Liver (tissue), 9 donors: Measurements from ENCODE around the gene PHGDH. TPM values are rescaled to one million over a fixed set of nuclear protein-coding genes. Genes with fewer than 3 reads are reported as not detected.

ENCODE experiments used
- DNase-seq: peaks from one replicate; pipeline ENCODE4 v3.0.0-alpha.2; 2017; ENCODE audit warnings: low spot score
- H3K27ac ChIP-seq, 2 donors: one replicate each; pipeline ENCODE4 v1.7.0; 2013; ENCODE audit warnings: inconsistent platforms in 2 of 2, low read length in 2 of 2, control low read depth in 1 of 2, low read depth in 1 of 2, mild to moderate bottlenecking in 1 of 2
- H3K27me3 ChIP-seq, 4 donors: one replicate each; pipeline versions ENCODE4 v1.6.1 to v1.7.0; 2013; ENCODE audit warnings: low read length in 3 of 4, inconsistent platforms in 1 of 4, mild to moderate bottlenecking in 1 of 4, moderate library complexity in 1 of 4; ENCODE audit not compliant: control insufficient read depth in 4 of 4, insufficient read depth in 4 of 4
- H3K36me3 ChIP-seq, 4 donors: one replicate each; pipeline versions ENCODE4 v1.6.1 to v1.7.0; 2013; ENCODE audit warnings: low read length in 3 of 4, mild to moderate bottlenecking in 3 of 4, low read depth in 1 of 4, moderate library complexity in 1 of 4; ENCODE audit not compliant: control insufficient read depth in 4 of 4, insufficient read depth in 3 of 4
- H3K4me1 ChIP-seq, 4 donors: one replicate each; pipeline versions ENCODE4 v1.6.1 to v1.7.0; 2013; ENCODE audit warnings: low read length in 3 of 4, mild to moderate bottlenecking in 3 of 4, moderate library complexity in 1 of 4; ENCODE audit not compliant: control insufficient read depth in 4 of 4, insufficient read depth in 4 of 4
- H3K4me3 ChIP-seq, 3 donors: one replicate each; pipeline versions ENCODE4 v1.6.1 to v1.7.0; 2013; ENCODE audit warnings: low read length in 3 of 3, control low read depth in 1 of 3, low read depth in 1 of 3, mild to moderate bottlenecking in 1 of 3
- H3K9ac ChIP-seq, 2 donors: one replicate each; pipeline ENCODE4 v1.7.0; 2013; ENCODE audit warnings: low read length in 2 of 2, mild to moderate bottlenecking in 2 of 2, moderate library complexity in 2 of 2, control low read depth in 1 of 2, low read depth in 1 of 2
- H3K9me3 ChIP-seq, 4 donors: one replicate each; pipeline versions ENCODE4 v1.6.1 to v1.7.0; 2013; ENCODE audit warnings: low read length in 3 of 4; ENCODE audit not compliant: control insufficient read depth in 4 of 4
- EGR1 ChIP-seq, 2 donors: IDR thresholded peaks; 2 replicates each; pipeline ENCODE4 v1.6.1; 2016 to 2018; ENCODE audit warnings: antibody characterized with exemption in 2 of 2, low read depth in 2 of 2
- FOXA2 ChIP-seq: IDR thresholded peaks from 2 replicates; pipeline ENCODE4 v1.6.1; 2016; ENCODE audit warnings: antibody characterized with exemption
- GABPA ChIP-seq, 2 donors: IDR thresholded peaks in 1 of 2; conservative IDR thresholded peaks in 1 of 2; 2 replicates each; pipeline ENCODE4 v1.6.1; 2016; ENCODE audit warnings: antibody characterized with exemption in 2 of 2, mild to moderate bottlenecking in 1 of 2, moderate library complexity in 1 of 2
- HNF4A ChIP-seq, 2 donors: conservative IDR thresholded peaks; 2 replicates each; pipeline ENCODE4 v1.6.1; 2016; ENCODE audit warnings: antibody characterized with exemption in 2 of 2, mild to moderate bottlenecking in 2 of 2
- HNF4G ChIP-seq: IDR thresholded peaks from 2 replicates; pipeline ENCODE4 v1.6.1; 2016; ENCODE audit warnings: antibody characterized with exemption
- JUND ChIP-seq, 2 donors: IDR thresholded peaks; 2 replicates each; pipeline ENCODE4 v1.6.1; 2016; ENCODE audit warnings: antibody characterized with exemption in 2 of 2
- TAF1 ChIP-seq: conservative IDR thresholded peaks from 2 replicates; pipeline ENCODE4 v1.6.1; 2016; ENCODE audit warnings: antibody characterized with exemption, mild to moderate bottlenecking
- YY1 ChIP-seq: IDR thresholded peaks from 2 replicates; pipeline ENCODE4 v1.6.1; 2016; ENCODE audit warnings: antibody characterized with exemption, mild to moderate bottlenecking
- WGBS: extraction: QIAGEN DNeasy Blood & Tissue Kit; methylation state at CpG from one replicate; pipeline ENCODE4 v1.1.7; 2013; 5-methylcytosine and 5-hydroxymethylcytosine counted together
- polyA plus RNA-seq, 2 donors: library from polyadenylated mRNA; stranded (reverse) in 1 of 2; unstranded in 1 of 2; fragments of 200-250 nt in 1 of 2; fragments of >200 nt in 1 of 2; fragmentation: Nextera tagmentation in 1 of 2; extraction: Ambion mirVana in 1 of 2; gene quantifications; one replicate each; pipeline versions ENCODE4 v1.2.1 to v1.2.3, GENCODE V29; 2013 to 2015
- total RNA-seq, 2 donors: library from RNA; depleted of rRNA; stranded (reverse); fragments of >200 nt; gene quantifications; one replicate each; pipeline ENCODE4 v1.2.3, GENCODE V29; 2014
- TF ChIP-seq, protein P1 (sequence below): IDR thresholded peaks from 2 replicates; pipeline ENCODE4 v1.6.1; 2016; ENCODE audit warnings: antibody characterized with exemption
- TF ChIP-seq, protein P2 (sequence below): IDR thresholded peaks from 2 replicates; pipeline ENCODE4 v1.6.1; 2016; ENCODE audit warnings: antibody characterized with exemption, mild to moderate bottlenecking
- donor health status: healthy.
- donor health status: healthy.
- donor health status: healthy.
- donor health status: healthy.
- donor health status: healthy.

PHGDH gene
- total and polyA plus RNA-seq, 4 donors = 48.0 to 178 (median 80.5) TPM

DNA sequence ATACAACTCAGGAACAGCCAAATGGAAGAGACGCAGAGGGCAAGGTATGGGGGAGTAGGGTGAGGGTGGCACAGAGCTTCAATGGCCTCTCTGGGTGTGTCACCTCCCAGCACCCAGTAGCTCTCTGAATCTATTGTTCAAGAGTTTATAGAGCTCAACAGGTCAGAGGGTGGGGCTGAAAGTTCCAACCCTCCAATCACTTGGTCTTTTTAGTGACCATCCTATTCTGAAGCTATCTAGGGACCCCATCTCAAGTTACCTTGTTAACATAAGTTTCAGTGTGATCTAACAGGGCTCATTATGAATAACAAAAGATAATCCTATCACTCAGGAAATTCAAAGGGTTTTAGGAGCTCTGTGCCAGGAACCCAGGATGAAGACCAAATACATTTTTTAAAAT is 32.5 kb upstream of the PHGDH start:
- Histone ChIP-seq H3K36me3 (no peaks in the 10 kb centered on the region), H3K9ac (no peak overlapping the region), H3K4me3 (no peak overlapping the region), H3K27me3 (no peaks in the 10 kb centered on the region), H3K9me3 (no peaks in the 10 kb centered on the region), H3K4me1 (peaks cover 0 to 24% (median 19%) of the 10 kb centered on the region in 4 donors), H3K27ac (no peak overlapping the region)
- no peak for DNase-seq
- WGBS = 88% methylated on average over 1 of the region's 1 CpG
- TF ChIP-seq HNF4G (no peak), HNF4A (conservative IDR thresholded peaks at IDR 0.05) (no peak), FOXA2 (no peak), TAF1 (no peak)
- TF ChIP-seq, protein P1, sequence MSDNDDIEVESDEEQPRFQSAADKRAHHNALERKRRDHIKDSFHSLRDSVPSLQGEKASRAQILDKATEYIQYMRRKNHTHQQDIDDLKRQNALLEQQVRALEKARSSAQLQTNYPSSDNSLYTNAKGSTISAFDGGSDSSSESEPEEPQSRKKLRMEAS = no peak
- TF ChIP-seq, protein P2, sequence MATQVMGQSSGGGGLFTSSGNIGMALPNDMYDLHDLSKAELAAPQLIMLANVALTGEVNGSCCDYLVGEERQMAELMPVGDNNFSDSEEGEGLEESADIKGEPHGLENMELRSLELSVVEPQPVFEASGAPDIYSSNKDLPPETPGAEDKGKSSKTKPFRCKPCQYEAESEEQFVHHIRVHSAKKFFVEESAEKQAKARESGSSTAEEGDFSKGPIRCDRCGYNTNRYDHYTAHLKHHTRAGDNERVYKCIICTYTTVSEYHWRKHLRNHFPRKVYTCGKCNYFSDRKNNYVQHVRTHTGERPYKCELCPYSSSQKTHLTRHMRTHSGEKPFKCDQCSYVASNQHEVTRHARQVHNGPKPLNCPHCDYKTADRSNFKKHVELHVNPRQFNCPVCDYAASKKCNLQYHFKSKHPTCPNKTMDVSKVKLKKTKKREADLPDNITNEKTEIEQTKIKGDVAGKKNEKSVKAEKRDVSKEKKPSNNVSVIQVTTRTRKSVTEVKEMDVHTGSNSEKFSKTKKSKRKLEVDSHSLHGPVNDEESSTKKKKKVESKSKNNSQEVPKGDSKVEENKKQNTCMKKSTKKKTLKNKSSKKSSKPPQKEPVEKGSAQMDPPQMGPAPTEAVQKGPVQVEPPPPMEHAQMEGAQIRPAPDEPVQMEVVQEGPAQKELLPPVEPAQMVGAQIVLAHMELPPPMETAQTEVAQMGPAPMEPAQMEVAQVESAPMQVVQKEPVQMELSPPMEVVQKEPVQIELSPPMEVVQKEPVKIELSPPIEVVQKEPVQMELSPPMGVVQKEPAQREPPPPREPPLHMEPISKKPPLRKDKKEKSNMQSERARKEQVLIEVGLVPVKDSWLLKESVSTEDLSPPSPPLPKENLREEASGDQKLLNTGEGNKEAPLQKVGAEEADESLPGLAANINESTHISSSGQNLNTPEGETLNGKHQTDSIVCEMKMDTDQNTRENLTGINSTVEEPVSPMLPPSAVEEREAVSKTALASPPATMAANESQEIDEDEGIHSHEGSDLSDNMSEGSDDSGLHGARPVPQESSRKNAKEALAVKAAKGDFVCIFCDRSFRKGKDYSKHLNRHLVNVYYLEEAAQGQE = no peak

DNA sequence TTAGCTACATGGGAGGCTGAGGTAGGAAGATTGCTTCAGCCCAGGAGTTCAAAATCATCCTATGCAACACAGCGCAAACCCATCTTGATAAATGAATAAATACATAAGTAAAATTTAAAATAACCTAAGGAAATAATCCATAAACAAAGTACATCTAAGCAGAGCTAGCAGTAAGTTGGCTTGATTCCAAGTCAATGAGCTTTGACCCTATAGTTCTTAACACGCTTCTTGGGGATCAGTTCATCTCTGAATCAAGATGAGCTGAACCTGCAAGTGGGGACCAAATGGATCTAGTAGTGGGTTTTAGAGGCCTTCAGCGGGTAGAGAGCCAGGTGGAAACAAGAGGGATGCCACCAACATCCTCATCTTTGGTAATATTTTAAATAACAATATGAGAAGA is 31.5 kb upstream of the PHGDH start:
- 95% methylated on average over 3 of the region's 3 CpGs for WGBS
- H3K36me3 ChIP-seq = no peaks in the 10 kb centered on the region
- no peak overlapping the region for H3K4me3 ChIP-seq
- H3K9me3 ChIP-seq = no peaks in the 10 kb centered on the region
- H3K9ac ChIP-seq = no peak overlapping the region
- TF ChIP-seq HNF4A (conservative IDR thresholded peaks at IDR 0.05) (no peak), YY1 (no peak)
- H3K4me1 ChIP-seq = peaks cover 0 to 22% (median 15%) of the 10 kb centered on the region in 4 donors
- H3K27ac ChIP-seq = no peak overlapping the region
- H3K27me3 ChIP-seq = no peaks in the 10 kb centered on the region
- DNase-seq = no peak

DNA sequence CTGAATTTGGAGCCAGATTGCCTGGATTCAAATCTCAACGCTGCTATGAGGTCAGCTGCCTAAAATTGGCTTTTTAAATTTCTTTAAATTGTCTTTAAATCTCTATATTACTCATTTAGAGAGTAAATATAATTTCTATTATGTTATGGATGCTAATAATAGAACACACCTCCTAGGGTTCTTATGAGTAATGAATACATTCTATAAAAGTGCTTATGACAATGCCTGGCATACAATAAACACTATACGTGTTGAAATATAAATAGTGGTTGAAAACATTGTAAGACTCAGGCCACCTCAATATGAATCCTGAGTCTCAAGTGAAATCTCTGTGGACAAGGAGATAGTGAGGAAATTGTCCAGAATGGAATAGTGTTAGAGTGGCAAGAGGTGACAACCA is 31.0 kb upstream of the PHGDH start:
- Histone ChIP-seq H3K4me3 (no peak overlapping the region), H3K4me1 (peaks cover 0 to 17% (median 12%) of the 10 kb centered on the region in 4 donors), H3K9ac (no peak overlapping the region), H3K36me3 (no peaks in the 10 kb centered on the region), H3K27ac (no peak overlapping the region), H3K9me3 (no peaks in the 10 kb centered on the region), H3K27me3 (no peaks in the 10 kb centered on the region)
- TF ChIP-seq EGR1 (IDR thresholded peaks at IDR 0.05; ENCODE audit: low read depth in 2 of 2) (no peak), TAF1 (no peak), JUND (IDR thresholded peaks at IDR 0.05) (no peak), FOXA2 (no peak)
- no peak for DNase-seq
- WGBS = 88% methylated on average over 2 of the region's 2 CpGs

DNA sequence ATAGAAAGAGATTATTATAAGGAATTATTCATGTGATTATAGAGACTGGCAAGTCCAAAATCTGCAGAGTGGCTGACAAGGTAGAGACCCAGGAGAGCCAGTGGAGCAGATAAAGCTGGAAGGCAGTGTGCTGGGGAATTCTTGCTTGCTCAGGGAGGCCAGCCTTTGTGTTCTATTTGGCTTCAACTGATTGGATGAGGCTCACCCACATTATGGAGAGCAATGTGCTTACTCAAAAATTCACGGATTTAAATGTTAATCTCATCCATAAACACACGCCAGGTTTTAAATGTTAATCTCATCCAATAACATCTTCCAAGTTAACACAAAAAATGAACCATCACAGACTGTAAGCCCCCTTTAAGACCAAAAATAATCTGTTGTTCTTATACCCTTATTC is 30.2 kb upstream of the PHGDH start:
- no peak for DNase-seq
- TF ChIP-seq FOXA2 (no peak), GABPA (IDR thresholded peaks at IDR 0.05 in 1 of 2, conservative IDR thresholded peaks at IDR 0.05 in 1 of 2) (no peak)
- WGBS = 93% methylated on average over 2 of the region's 2 CpGs

More for the DNA sequence above, 30.2 kb upstream of the PHGDH start:
- H3K36me3 ChIP-seq = no peaks in the 10 kb centered on the region
- no peak overlapping the region for H3K27ac ChIP-seq
- H3K9me3 ChIP-seq = no peaks in the 10 kb centered on the region
- no peaks in the 10 kb centered on the region for H3K27me3 ChIP-seq
- H3K9ac ChIP-seq = no peak overlapping the region
- peaks cover 0 to 13% (median 11%) of the 10 kb centered on the region in 4 donors for H3K4me1 ChIP-seq
- no peak overlapping the region for H3K4me3 ChIP-seq
